Measurements from ENCODE around the gene LRRTM4.

DNA sequence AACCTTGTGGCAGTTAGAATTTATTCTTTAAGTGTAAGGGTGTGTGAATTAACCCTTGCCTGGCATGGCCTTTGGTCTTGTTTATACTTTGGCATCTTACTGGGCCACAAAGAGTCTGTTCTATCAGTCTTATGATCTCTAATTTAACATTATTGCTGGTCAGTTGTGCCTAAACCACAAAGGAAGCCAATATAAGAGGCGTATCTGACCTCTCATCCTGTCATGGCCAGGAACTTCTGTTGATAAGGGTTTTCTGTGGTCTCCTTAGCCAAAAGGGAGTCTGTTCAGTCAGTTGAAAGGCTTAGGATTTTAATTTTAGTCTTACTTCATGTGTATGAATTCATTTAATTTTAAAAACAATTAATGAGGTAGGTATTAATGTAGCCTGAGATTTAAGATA, 127.2 kb downstream of the LRRTM4 start:
- TF ChIP-seq, protein P1, sequence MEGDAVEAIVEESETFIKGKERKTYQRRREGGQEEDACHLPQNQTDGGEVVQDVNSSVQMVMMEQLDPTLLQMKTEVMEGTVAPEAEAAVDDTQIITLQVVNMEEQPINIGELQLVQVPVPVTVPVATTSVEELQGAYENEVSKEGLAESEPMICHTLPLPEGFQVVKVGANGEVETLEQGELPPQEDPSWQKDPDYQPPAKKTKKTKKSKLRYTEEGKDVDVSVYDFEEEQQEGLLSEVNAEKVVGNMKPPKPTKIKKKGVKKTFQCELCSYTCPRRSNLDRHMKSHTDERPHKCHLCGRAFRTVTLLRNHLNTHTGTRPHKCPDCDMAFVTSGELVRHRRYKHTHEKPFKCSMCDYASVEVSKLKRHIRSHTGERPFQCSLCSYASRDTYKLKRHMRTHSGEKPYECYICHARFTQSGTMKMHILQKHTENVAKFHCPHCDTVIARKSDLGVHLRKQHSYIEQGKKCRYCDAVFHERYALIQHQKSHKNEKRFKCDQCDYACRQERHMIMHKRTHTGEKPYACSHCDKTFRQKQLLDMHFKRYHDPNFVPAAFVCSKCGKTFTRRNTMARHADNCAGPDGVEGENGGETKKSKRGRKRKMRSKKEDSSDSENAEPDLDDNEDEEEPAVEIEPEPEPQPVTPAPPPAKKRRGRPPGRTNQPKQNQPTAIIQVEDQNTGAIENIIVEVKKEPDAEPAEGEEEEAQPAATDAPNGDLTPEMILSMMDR (IDR thresholded peaks at IDR 0.05): no peak
- TF ChIP-seq POLR2A (IDR thresholded peaks at IDR 0.05): no peak

All from esophagus squamous epithelium (tissue), 4 donors.